Fibroblast of pulmonary artery (primary cell): ENCODE results near the gene PTDSS2.

ENCODE experiments used
- DNase-seq: peaks from one replicate; pipeline ENCODE4 v3.0.0-alpha.2; 2010; ENCODE audit warnings: low read depth
- H3K4me3 ChIP-seq: replicated peaks from 2 replicates; pipeline ENCODE4 v1.5.1; 2011; ENCODE audit warnings: low read depth, mild to moderate bottlenecking, control low read depth, low read length, moderate library complexity
- CTCF ChIP-seq: IDR thresholded peaks from 2 replicates; pipeline ENCODE4 v1.5.1; 2011; ENCODE audit warnings: mild to moderate bottlenecking, control low read depth, low read length, inconsistent platforms; ENCODE audit errors: missing control alignments

The PTDSS2 gene

GRCh38 chr11:461626-462025, 11.5 kb downstream of the PTDSS2 start:
- no peak for DNase-seq
- no peak overlapping the region for H3K4me3 ChIP-seq
- no peak for TF ChIP-seq CTCF

DNA sequence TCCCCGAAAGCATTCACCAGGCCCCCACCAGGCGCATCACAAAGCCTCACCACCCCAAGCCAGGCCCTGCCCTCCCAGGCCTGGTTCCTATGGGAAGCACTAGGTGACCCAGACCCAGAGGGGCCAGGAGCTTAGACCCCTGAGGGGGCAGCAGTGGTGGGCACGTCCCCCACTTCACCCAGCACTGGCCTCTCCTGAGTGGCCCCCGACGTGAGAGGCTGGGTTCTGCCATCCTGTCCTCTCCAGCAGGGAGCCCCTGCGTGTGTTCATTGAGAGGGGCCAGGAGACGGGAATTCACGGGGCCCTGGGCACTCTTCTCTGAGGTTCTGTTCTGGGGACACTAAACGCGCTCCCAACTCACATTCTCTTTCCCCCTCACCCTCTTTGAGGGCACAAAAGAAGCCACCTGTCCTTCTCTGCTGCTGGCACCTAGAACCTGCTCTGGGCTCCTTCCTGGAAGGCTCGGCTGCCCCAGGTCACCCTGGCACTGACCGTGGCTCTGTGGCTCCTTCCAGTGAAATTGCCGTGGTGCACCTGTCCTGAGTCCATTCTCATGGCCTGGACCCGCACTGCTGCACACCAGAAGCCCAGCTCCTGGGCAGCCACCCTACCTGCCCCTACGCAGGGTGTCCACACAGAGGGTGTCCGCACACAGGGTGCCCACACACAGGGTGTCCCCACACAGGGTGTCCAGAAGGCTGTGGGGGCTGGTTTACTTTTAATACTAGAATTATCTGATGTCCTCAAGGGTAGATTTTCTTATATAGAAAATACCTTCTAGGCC, 12.2 kb downstream of the PTDSS2 start:
- no peak for TF ChIP-seq CTCF
- H3K4me3 ChIP-seq: no peak overlapping the region

GRCh38 chr11:464316-464715, 14.2 kb downstream of the PTDSS2 start:
- TF ChIP-seq CTCF: no peak
- no peak overlapping the region for H3K4me3 ChIP-seq
- no peak for DNase-seq

More for the DNA sequence above, 12.2 kb downstream of the PTDSS2 start:
- DNase-seq: no peak

- DNase-seq: no peak
- no peak overlapping the region for H3K4me3 ChIP-seq
- TF ChIP-seq CTCF: no peak
Measured at GRCh38 chr11:465896-466530, 15.9 kb downstream of the PTDSS2 start.

DNA sequence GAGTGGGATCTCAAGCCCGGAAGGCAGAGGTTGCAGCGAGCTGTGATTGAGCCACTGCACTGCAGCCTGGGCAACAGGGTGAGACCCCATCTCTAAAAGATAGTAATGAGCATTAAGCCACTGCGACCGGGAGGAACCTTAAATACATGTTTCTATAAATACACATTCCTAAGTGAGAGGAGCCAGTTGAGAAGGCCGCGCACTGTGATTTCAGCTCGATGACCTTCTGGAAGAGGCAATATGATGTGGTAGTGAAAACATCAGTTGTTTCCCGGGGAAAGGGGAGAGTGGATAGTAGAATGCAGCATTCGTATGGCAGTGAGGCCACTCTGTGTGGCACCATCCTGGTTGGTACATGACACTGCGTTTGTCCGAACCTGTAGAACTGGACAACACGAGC, 18.0 kb downstream of the PTDSS2 start:
- H3K4me3 ChIP-seq: no peak overlapping the region
- no peak for DNase-seq
- no peak for TF ChIP-seq CTCF

DNA sequence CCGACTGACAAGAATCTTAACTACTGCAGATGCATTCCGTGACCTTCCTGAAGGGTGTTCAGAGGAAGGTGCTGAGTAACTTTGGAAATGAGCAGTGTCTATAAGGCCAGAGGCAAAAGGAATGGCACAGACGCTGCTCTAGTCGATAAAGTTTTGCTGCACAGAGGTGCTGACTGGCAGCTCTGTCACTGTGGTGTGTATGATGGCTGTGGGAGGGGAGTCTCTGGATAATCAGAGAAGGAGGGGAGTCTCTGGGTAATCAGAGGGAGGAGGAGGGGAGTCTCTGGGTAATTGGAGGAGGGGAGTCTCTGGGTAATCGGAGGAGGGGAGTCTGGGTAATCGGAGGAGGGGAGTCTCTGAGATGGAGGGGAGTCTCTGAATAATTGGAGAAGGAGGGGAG, 18.4 kb downstream of the PTDSS2 start:
- TF ChIP-seq CTCF: no peak
- H3K4me3 ChIP-seq: no peak overlapping the region
- DNase-seq: peak; percentile 15

- peak overlapping the region; percentile 38 for H3K4me3 ChIP-seq
- DNase-seq: peak; percentile 60
Measured at GRCh38 chr11:469026-469683, 19.1 kb downstream of the PTDSS2 start.
